Measurements from ENCODE around the gene ATP5IF1. TPM values are rescaled to one million over a fixed set of nuclear protein-coding genes. Genes with fewer than 3 reads are reported as not detected.

ATP5IF1 gene
- total and polyA plus RNA-seq, 2 donors from 2014 or later = 172 to 906 TPM

GRCh38 chr1:28208818-28209441 is 27.0 kb upstream of the ATP5IF1 start:
- Histone ChIP-seq H3K4me3 (ENCODE audit: low read length in 3 of 3) (no peak overlapping the region), H3K36me3 (ENCODE audit: control insufficient read depth in 2 of 3, insufficient read depth in 3 of 3, low read length in 3 of 3) (peaks cover 2 to 30% (median 20%) of the 10 kb centered on the region in 3 donors), H3K9me3 (ENCODE audit: control insufficient read depth in 2 of 3, insufficient read depth in 1 of 3, low read length in 3 of 3) (no peaks in the 10 kb centered on the region), H3K4me1 (ENCODE audit: control insufficient read depth in 2 of 3, insufficient read depth in 2 of 3, low read depth in 1 of 3, low read length in 3 of 3) (no peaks in the 10 kb centered on the region), H3K9ac (ENCODE audit: low read length in 3 of 3) (no peak overlapping the region), H3K27me3 (ENCODE audit: control insufficient read depth, insufficient read depth, low read length) (no peaks in the 10 kb centered on the region), H3K27ac (ENCODE audit: low read depth in 2 of 2, low read length in 2 of 2) (no peak overlapping the region)
- peak; percentile 70 for TF ChIP-seq CTCF (IDR thresholded peaks at IDR 0.05; ENCODE audit: borderline replicate concordance, extremely low read depth, insufficient read depth)
- peak; percentile 52 for FAIRE-seq
- DNase-seq = peak in 3 of 5 donors; percentile 57 to 80 (median 66)
- intact Hi-C loops (cut with DNase I) = loop anchor here (10.0 kb wide), 1 partner anchor 104 kb away; no protein-coding TSS in a partner anchor

- H3K9ac ChIP-seq (ENCODE audit: low read length in 3 of 3) = no peak overlapping the region
- FAIRE-seq = no peak
- TF ChIP-seq CTCF (IDR thresholded peaks at IDR 0.05; ENCODE audit: borderline replicate concordance, extremely low read depth, insufficient read depth) = no peak
- no peaks in the 10 kb centered on the region for H3K9me3 ChIP-seq (ENCODE audit: control insufficient read depth in 2 of 3, insufficient read depth in 1 of 3, low read length in 3 of 3)
- H3K4me1 ChIP-seq (ENCODE audit: control insufficient read depth in 2 of 3, insufficient read depth in 2 of 3, low read depth in 1 of 3, low read length in 3 of 3) = no peaks in the 10 kb centered on the region
- intact Hi-C loops (cut with DNase I) = loop anchor here (10.0 kb wide), 1 partner anchor 105 kb away; no protein-coding TSS in a partner anchor
- no peak overlapping the region for H3K27ac ChIP-seq (ENCODE audit: low read depth in 2 of 2, low read length in 2 of 2)
- peaks cover 2 to 22% (median 20%) of the 10 kb centered on the region in 3 donors for H3K36me3 ChIP-seq (ENCODE audit: control insufficient read depth in 2 of 3, insufficient read depth in 3 of 3, low read length in 3 of 3)
- no peaks in the 10 kb centered on the region for H3K27me3 ChIP-seq (ENCODE audit: control insufficient read depth, insufficient read depth, low read length)
- no peak overlapping the region for H3K4me3 ChIP-seq (ENCODE audit: low read length in 3 of 3)
- DNase-seq = no peak
Observed at GRCh38 chr1:28209700-28210099, 26.2 kb upstream of the ATP5IF1 start.

- Histone ChIP-seq H3K9ac (ENCODE audit: low read length in 3 of 3) (no peak overlapping the region), H3K36me3 (ENCODE audit: control insufficient read depth in 2 of 3, insufficient read depth in 3 of 3, low read length in 3 of 3) (peaks cover 2 to 19% (median 17%) of the 10 kb centered on the region in 3 donors), H3K4me1 (ENCODE audit: control insufficient read depth in 2 of 3, insufficient read depth in 2 of 3, low read depth in 1 of 3, low read length in 3 of 3) (no peaks in the 10 kb centered on the region), H3K27ac (ENCODE audit: low read depth in 2 of 2, low read length in 2 of 2) (no peak overlapping the region), H3K4me3 (ENCODE audit: low read length in 3 of 3) (no peak overlapping the region), H3K27me3 (ENCODE audit: control insufficient read depth, insufficient read depth, low read length) (no peaks in the 10 kb centered on the region), H3K9me3 (ENCODE audit: control insufficient read depth in 2 of 3, insufficient read depth in 1 of 3, low read length in 3 of 3) (no peaks in the 10 kb centered on the region)
- TF ChIP-seq CTCF (IDR thresholded peaks at IDR 0.05; ENCODE audit: borderline replicate concordance, extremely low read depth, insufficient read depth) = no peak
- no peak for DNase-seq
- intact Hi-C loops (cut with DNase I) = no loop called here
- no peak for FAIRE-seq
Observed at GRCh38 chr1:28213315-28213714, 22.6 kb upstream of the ATP5IF1 start.

Measured in kidney (tissue), 14 donors.